OCI-LY3 (cell line): ENCODE measurements around the gene LMBR1.
"Not testable (repeated sequence)": the region's sequence is repeated elsewhere in the genome, so short reads cannot be mapped to it uniquely, and the experiment has no call there.

Experiments used
- H2AFZ ChIP-seq: fragments of 200-600, 300-600 bp; shearing (Covaris generic); 2 replicates; pipeline ENCODE4 v1.6.0; 2014; ENCODE audit warnings: antibody characterized with exemption, low read depth, low read length
- H3K27ac ChIP-seq: fragments of 200-600, 300-600 bp; sonication (generic); 2 replicates; pipeline ENCODE4 v1.5.1; 2014; ENCODE audit warnings: mild to moderate bottlenecking, low read length, moderate library complexity, mixed read lengths
- H3K27me3 ChIP-seq: fragments of 200-600, 300-600 bp; sonication (generic); 2 replicates; pipeline ENCODE4 v1.6.1; 2014; ENCODE audit warnings: low read depth, low read length, mixed read lengths
- H3K36me3 ChIP-seq: fragments of 200-600, 300-600 bp; sonication (generic); replicated peaks from 2 replicates; pipeline ENCODE3; 2014; ENCODE audit warnings: low read depth, low read length, mixed read lengths
- H3K4me1 ChIP-seq: fragments of 300-600, 200-600 bp; sonication (generic); 2 replicates; pipeline ENCODE4 v1.6.1; 2014; ENCODE audit warnings: low read length, mixed read lengths
- H3K4me2 ChIP-seq: fragments of 200-600, 300-600 bp; sonication (generic); 2 replicates; pipeline ENCODE4 v1.6.1; 2014; ENCODE audit warnings: low read length, mixed read lengths
- H3K4me3 ChIP-seq: fragments of 300-600, 200-600 bp; sonication (generic); 2 replicates; pipeline ENCODE4 v1.5.1; 2014; ENCODE audit warnings: antibody characterized with exemption, mild to moderate bottlenecking, low read length, moderate library complexity
- H3K79me2 ChIP-seq: fragments of 300-600, 200-600 bp; shearing (Covaris generic); 2 replicates; pipeline ENCODE4 v1.6.1; 2014; ENCODE audit warnings: mild to moderate bottlenecking, low read length, mixed read lengths
- H3K9ac ChIP-seq: fragments of 300-600, 200-600 bp; shearing (Covaris generic); 2 replicates; pipeline ENCODE4 v1.6.0; 2014; ENCODE audit warnings: mild to moderate bottlenecking, low read length, moderate library complexity
- H3K9me3 ChIP-seq: fragments of 200-600, 300-600 bp; shearing (Covaris generic); 2 replicates; pipeline ENCODE4 v1.6.1; 2014; ENCODE audit warnings: low read length, mixed read lengths; ENCODE audit not compliant: insufficient read depth
- H4K20me1 ChIP-seq: fragments of 200-600, 300-600 bp; sonication (generic); 2 replicates; pipeline ENCODE4 v1.6.1; 2016; ENCODE audit warnings: low read length, mixed read lengths; ENCODE audit not compliant: insufficient read depth
- CTCF ChIP-seq: fragments of 200-600, 300-600 bp; sonication (generic); IDR thresholded peaks from 2 replicates; pipeline ENCODE4 v1.5.1; 2014; ENCODE audit warnings: antibody characterized with exemption, low read length, low read depth
- EZH2phosphoT487 ChIP-seq: fragments of 200-600 bp; shearing (Covaris generic); IDR thresholded peaks from 2 replicates; pipeline ENCODE4 v1.6.1; 2018; ENCODE audit warnings: antibody characterized with exemption, mixed run types, low read depth

Gene LMBR1

GRCh38 chr7:156940421-156941122, 47.6 kb upstream of the LMBR1 start:
- H3K9me3 ChIP-seq: no peaks in the 10 kb centered on the region
- H3K4me3 ChIP-seq: no peak overlapping the region
- no peak for TF ChIP-seq EZH2phosphoT487
- no peak for TF ChIP-seq CTCF
- H3K27me3 ChIP-seq: 0 out of 2 replicates have a peak, but pooled peaks cover 6% of the 10 kb centered on the region
- H3K9ac ChIP-seq: no peak overlapping the region
- H2AFZ ChIP-seq: no peak overlapping the region
- H4K20me1 ChIP-seq: no peaks in the 10 kb centered on the region
- H3K4me2 ChIP-seq: no peak overlapping the region
- H3K36me3 ChIP-seq: no peaks in the 10 kb centered on the region
- peaks cover 8% of the 10 kb centered on the region for H3K4me1 ChIP-seq
- no peaks in the 10 kb centered on the region for H3K79me2 ChIP-seq
- H3K27ac ChIP-seq: no peak overlapping the region

GRCh38 chr7:156936766-156937165, 43.8 kb upstream of the LMBR1 start:
- not testable (repeated sequence) for H4K20me1 ChIP-seq, H3K4me1 ChIP-seq, H3K27me3 ChIP-seq, H3K9ac ChIP-seq, H3K36me3 ChIP-seq, H3K4me3 ChIP-seq, H3K4me2 ChIP-seq, H3K9me3 ChIP-seq, H2AFZ ChIP-seq, H3K79me2 ChIP-seq, H3K27ac ChIP-seq

- Histone ChIP-seq H4K20me1 (no peaks in the 10 kb centered on the region), H3K4me3 (no peak overlapping the region), H3K9me3 (no peaks in the 10 kb centered on the region), H2AFZ (no peak overlapping the region), H3K27me3 (no peaks in the 10 kb centered on the region), H3K36me3 (no peaks in the 10 kb centered on the region), H3K27ac (no peak overlapping the region), H3K4me2 (no peak overlapping the region), H3K9ac (no peak overlapping the region), H3K79me2 (no peaks in the 10 kb centered on the region), H3K4me1 (no peaks in the 10 kb centered on the region)
- TF ChIP-seq EZH2phosphoT487: no peak
- no peak for TF ChIP-seq CTCF
Measured at GRCh38 chr7:156935250-156935649, 42.3 kb upstream of the LMBR1 start.

GRCh38 chr7:156932006-156932405, 39.0 kb upstream of the LMBR1 start:
- H2AFZ ChIP-seq: no peak overlapping the region
- H4K20me1 ChIP-seq: no peaks in the 10 kb centered on the region
- H3K9me3 ChIP-seq: no peaks in the 10 kb centered on the region
- H3K27ac ChIP-seq: no peak overlapping the region
- no peak overlapping the region for H3K4me3 ChIP-seq
- H3K36me3 ChIP-seq: no peaks in the 10 kb centered on the region
- TF ChIP-seq CTCF (no peak), EZH2phosphoT487 (no peak)
- H3K9ac ChIP-seq: no peak overlapping the region
- H3K4me2 ChIP-seq: no peak overlapping the region
- no peaks in the 10 kb centered on the region for H3K79me2 ChIP-seq
- no peaks in the 10 kb centered on the region for H3K27me3 ChIP-seq
- peaks cover 10% of the 10 kb centered on the region for H3K4me1 ChIP-seq
